T-helper 9 cell (primary cell): ENCODE results near the gene BNC2.

ENCODE experiments used
- DNase-seq: peaks from one replicate; pipeline ENCODE4 v3.0.0-alpha.2; 2020

The BNC2 gene

GRCh38 chr9:16396389-16396788 is 474.1 kb downstream of the BNC2 start:
- no peak for DNase-seq

- no peak for DNase-seq
Observed at GRCh38 chr9:16391369-16391768, 479.1 kb downstream of the BNC2 start.

GRCh38 chr9:16387382-16387781 is 483.1 kb downstream of the BNC2 start:
- DNase-seq, result no peak

- no peak for DNase-seq
Observed at GRCh38 chr9:16386827-16387077, 483.7 kb downstream of the BNC2 start.

GRCh38 chr9:16386007-16386826 is 484.3 kb downstream of the BNC2 start:
- no peak for DNase-seq

- DNase-seq, result no peak
Observed at GRCh38 chr9:16385590-16385989, 484.9 kb downstream of the BNC2 start.

GRCh38 chr9:16384993-16385392 is 485.5 kb downstream of the BNC2 start:
- no peak for DNase-seq

GRCh38 chr9:16377311-16377710 is 493.2 kb downstream of the BNC2 start:
- no peak for DNase-seq

GRCh38 chr9:16371306-16371705 is 499.2 kb downstream of the BNC2 start:
- no peak for DNase-seq

- DNase-seq, result no peak
Observed at GRCh38 chr9:16370647-16371046, 499.8 kb downstream of the BNC2 start.

GRCh38 chr9:16369427-16369826 is 501.0 kb downstream of the BNC2 start:
- no peak for DNase-seq

GRCh38 chr9:16368237-16369087 is 502.0 kb downstream of the BNC2 start:
- no peak for DNase-seq

GRCh38 chr9:16367605-16368231 is 502.8 kb downstream of the BNC2 start:
- DNase-seq, result no peak

- DNase-seq, result no peak
Observed at GRCh38 chr9:16364347-16364746, 506.1 kb downstream of the BNC2 start.

- DNase-seq, result no peak
Observed at GRCh38 chr9:16363916-16364315, 506.6 kb downstream of the BNC2 start.

GRCh38 chr9:16363073-16363781 is 507.2 kb downstream of the BNC2 start:
- no peak for DNase-seq

- no peak for DNase-seq
Observed at GRCh38 chr9:16361939-16362338, 508.5 kb downstream of the BNC2 start.

- DNase-seq, result no peak
Observed at GRCh38 chr9:16361118-16361517, 509.4 kb downstream of the BNC2 start.

GRCh38 chr9:16360247-16360646 is 510.2 kb downstream of the BNC2 start:
- no peak for DNase-seq
